Heart right ventricle (tissue), 16 donors: ENCODE results near the gene MYO3B. TPM values are rescaled to one million over a fixed set of nuclear protein-coding genes. Genes with fewer than 3 reads are reported as not detected.

Experiments used
- ATAC-seq, 8 donors: fragments of 200-7000 bp; cut with Tn5 transposase; one replicate each; pipeline ENCODE4 v1.9.1; 2020; ENCODE audit warnings: mild to moderate bottlenecking in 8 of 8, moderate library complexity in 8 of 8, moderate number of reproducible peaks in 1 of 8
- DNase-seq, 2 donors: peaks; one replicate each; pipeline ENCODE4 v3.0.0-alpha.2; 2020
- H3K27ac ChIP-seq, 10 donors: fragments of 200-600 bp; sonication (generic) in 2 of 10; one replicate each; pipeline versions ENCODE4 v1.5.0 to v1.8.0; 2020 to 2022; ENCODE audit warnings: mild to moderate bottlenecking in 3 of 10
- H3K27me3 ChIP-seq, 7 donors: fragments of 200-600 bp; one replicate each; pipeline ENCODE4 v1.8.0; 2021 to 2022; ENCODE audit warnings: mild to moderate bottlenecking in 2 of 7
- H3K36me3 ChIP-seq, 9 donors: fragments of 200-600 bp; sonication (generic) in 1 of 9; one replicate each; pipeline versions ENCODE4 v1.5.0 to v1.8.0; 2020 to 2022; ENCODE audit warnings: mild to moderate bottlenecking in 2 of 9
- H3K4me1 ChIP-seq, 9 donors: fragments of 200-600 bp; sonication (generic) in 1 of 9; one replicate each; pipeline versions ENCODE4 v1.5.0 to v1.8.0; 2020 to 2022; ENCODE audit warnings: mild to moderate bottlenecking in 4 of 9
- H3K4me3 ChIP-seq, 10 donors: fragments of 200-600 bp; sonication (generic) in 2 of 10; one replicate each; pipeline versions ENCODE4 v1.5.0 to v1.8.0; 2020 to 2022; ENCODE audit warnings: mild to moderate bottlenecking in 7 of 10, moderate library complexity in 2 of 10
- H3K9me3 ChIP-seq, 11 donors: fragments of 200-600 bp in 10 of 11; sonication (generic) in 2 of 11; one replicate each; pipeline versions ENCODE4 v1.5.0 to v1.8.0; 2013 to 2022; ENCODE audit warnings: mild to moderate bottlenecking in 2 of 11, control low read depth in 1 of 11, moderate library complexity in 1 of 11
- CTCF ChIP-seq, 9 donors: fragments of 200-600 bp; sonication (generic) in 2 of 9; IDR thresholded peaks; one replicate each; pipeline versions ENCODE4 v1.5.0 to v1.8.0; 2021 to 2022; ENCODE audit warnings: antibody characterized with exemption in 9 of 9, mild to moderate bottlenecking in 5 of 9, moderate library complexity in 1 of 9
- WGBS, 2 donors: extraction: QIAGEN DNeasy Blood & Tissue Kit; methylation state at CpG; one replicate each; pipeline ENCODE4 v1.1.7; 2013; ENCODE audit warnings: inconsistent platforms in 1 of 2; 5-methylcytosine and 5-hydroxymethylcytosine counted together
- intact Hi-C, 10 donors: fragments of 100-400 bp; cut with DNase I; formaldehyde crosslinking; loops; one replicate each; pipeline versions ENCODE4 v1.11.1 to v1.14.2; 2022
- polyA plus RNA-seq, 2 donors: library from polyadenylated mRNA; stranded (reverse); fragments of 200-250 nt; gene quantifications; one replicate each; pipeline ENCODE4 v1.2.3, GENCODE V29; 2013
- total RNA-seq, 10 donors: library from RNA; stranded (reverse); fragmentation: NEBNext Ultra II Directional in 3 of 10; extraction: Animal tissue kit (Norgen Biotek cat#: 25700) in 3 of 10; gene quantifications; one replicate each; pipeline versions ENCODE4 v1.2.1 to v1.2.4, GENCODE V29; 2021 to 2023
- donor health status: Arrhythmogenic right ventricular cardiomyopathy.
- donor health status: ischemic (EF 13 %, LVEDD 7.1; RV severe dilation, severe dysfunction).
- donor health status: healthy with polysubstance abuse.
- donor health status: DM: no; HTN: yes; CAD: no.
- donor health status: DM: no; HTN: no; CAD: no.
- donor health status: ischemic (EF 25% LVEDD 6.9; RV normal size, moderate dysfunction).
- donor health status: ischemic (EF 25% LVEDD 5.7; RV mildly dilated, moderate dysfunction).
- donor health status: healthy.
- donor health status: DM: yes; HTN: yes; CAD: no.
- donor health status: Ischemic cardiomyopathy.
- donor health status: ischemic (EF 35%, LVEDD 5.7; RV mildly dilated, moderate dysfunction).
- donor health status: nonischemic (EF 11% LVEDD 7.7; RV severe dilation, severe dysfunction).
- donor health status: DM: yes; HTN: yes; CAD: no.
- donor health status: PGD.
- donor health status: ischemic (EF 29% LVEDD 5.4; RV normal size, mild dysfunction).
- donor health status: nonischemic (EF 23%, LVEDD 6.1; RV moderate dilation, normal function).

The MYO3B gene
- total and polyA plus RNA-seq, 12 donors = 0.05 to 0.21 (median 0.09) TPM; not detected in 8

- intact Hi-C loops = no loop called here
- H3K4me1 ChIP-seq = peaks cover 0 to 2% (median 0%) of the 10 kb centered on the region in 9 donors
- DNase-seq = no peak
- no peaks in the 10 kb centered on the region for H3K36me3 ChIP-seq
- H3K27me3 ChIP-seq = no peaks in the 10 kb centered on the region
- no peak overlapping the region for H3K27ac ChIP-seq
- 58 to 60% methylated on average over 8 of the region's 8 CpGs for WGBS, 2 donors
- no peak for TF ChIP-seq CTCF (IDR thresholded peaks at IDR 0.05)
- no peaks in the 10 kb centered on the region for H3K9me3 ChIP-seq
- H3K4me3 ChIP-seq = no peak overlapping the region
- peak in 1 of 8 donors; percentile 13 for ATAC-seq
Measured at GRCh38 chr2:170462433-170463205, 284.7 kb downstream of the MYO3B start.

DNA sequence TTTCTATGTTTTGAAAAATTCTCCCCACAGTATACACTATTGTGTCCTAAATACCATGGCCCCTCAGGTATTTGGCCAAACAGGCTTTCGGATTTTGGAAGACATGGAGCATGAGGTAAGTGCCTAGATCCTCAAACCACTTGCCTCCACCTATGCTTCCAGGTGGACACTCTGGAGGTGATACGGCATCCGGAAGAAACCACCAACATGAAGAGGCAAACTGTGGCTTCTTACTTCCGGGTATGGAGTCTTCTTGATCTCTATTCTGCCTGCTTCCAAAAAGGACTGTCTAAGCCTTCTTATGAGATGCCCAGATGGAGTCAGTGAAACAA, 285.2 kb downstream of the MYO3B start:
- 92 to 94% methylated on average over 4 of the region's 4 CpGs for WGBS, 2 donors
- ATAC-seq (no peak), DNase-seq (no peak)
- Histone ChIP-seq H3K36me3 (no peaks in the 10 kb centered on the region), H3K4me1 (peaks cover 0 to 8% (median 0%) of the 10 kb centered on the region in 9 donors), H3K9me3 (no peaks in the 10 kb centered on the region), H3K27ac (no peak overlapping the region), H3K27me3 (no peaks in the 10 kb centered on the region), H3K4me3 (no peak overlapping the region)
- intact Hi-C loops = no loop called here
- no peak for TF ChIP-seq CTCF (IDR thresholded peaks at IDR 0.05)

GRCh38 chr2:170464268-170464667, 286.3 kb downstream of the MYO3B start:
- TF ChIP-seq CTCF (IDR thresholded peaks at IDR 0.05) = no peak
- Histone ChIP-seq H3K9me3 (no peaks in the 10 kb centered on the region), H3K27ac (no peak overlapping the region), H3K4me3 (no peak overlapping the region), H3K4me1 (peaks cover 0 to 11% (median 0%) of the 10 kb centered on the region in 9 donors), H3K27me3 (no peaks in the 10 kb centered on the region), H3K36me3 (no peaks in the 10 kb centered on the region)
- DNase-seq (no peak), ATAC-seq (no peak)
- WGBS, 2 donors = 98 to 99% methylated on average over 5 of the region's 5 CpGs
- intact Hi-C loops = no loop called here

DNA sequence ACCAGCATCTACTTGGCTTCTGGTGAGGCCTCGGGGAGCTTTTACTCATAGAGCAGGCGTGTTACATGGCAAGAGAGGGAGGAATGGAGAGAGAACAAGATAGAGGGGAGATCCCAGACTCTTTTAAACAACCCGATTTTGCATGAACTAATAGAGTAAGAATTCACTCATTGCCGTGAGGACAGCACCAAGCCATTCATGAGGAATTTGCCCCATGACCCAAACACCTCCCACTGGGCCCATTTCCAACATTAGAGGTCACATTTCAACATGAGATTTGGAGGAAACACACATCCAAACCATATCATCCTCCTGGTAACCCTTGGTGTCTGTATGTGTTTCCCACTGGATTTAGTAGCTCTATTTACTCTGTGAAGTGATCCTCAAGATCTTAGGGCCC, 287.3 kb downstream of the MYO3B start:
- peaks cover 0 to 1% (median 0%) of the 10 kb centered on the region in 11 donors for H3K9me3 ChIP-seq
- H3K36me3 ChIP-seq = no peaks in the 10 kb centered on the region
- no peak overlapping the region for H3K4me3 ChIP-seq
- DNase-seq (no peak), ATAC-seq (no peak)
- 74 to 75% methylated on average over 4 of the region's 4 CpGs for WGBS, 2 donors
- peaks cover 0 to 11% (median 0%) of the 10 kb centered on the region in 9 donors for H3K4me1 ChIP-seq
- intact Hi-C loops = no loop called here
- TF ChIP-seq CTCF (IDR thresholded peaks at IDR 0.05) = no peak
- no peak overlapping the region for H3K27ac ChIP-seq
- H3K27me3 ChIP-seq = no peaks in the 10 kb centered on the region
